MM.1S (cell line): Measurements from ENCODE around the gene RPE65.

Experiments
- CTCF ChIP-seq: fragments of 300-600 bp; sonication (generic); IDR thresholded peaks from 2 replicates; pipeline ENCODE4 v1.5.1; 2016; ENCODE audit warnings: antibody characterized with exemption, low read length, mixed read lengths
- EZH2 ChIP-seq: fragments of 300-600 bp; sonication (generic); optimal IDR thresholded peaks from 2 replicates; pipeline ENCODE3; 2017; ENCODE audit warnings: low read depth, mild to moderate bottlenecking, antibody characterized with exemption, low read length, mixed read lengths
- EZH2phosphoT487 ChIP-seq: fragments of 300-600 bp; sonication (generic); IDR thresholded peaks from 2 replicates; pipeline ENCODE4 v1.6.1; 2018; ENCODE audit warnings: antibody characterized with exemption, low read length

GRCh38 chr1:68442006-68442405, 7.7 kb downstream of the RPE65 start:
- TF ChIP-seq CTCF (no peak), EZH2phosphoT487 (no peak), EZH2 (no peak)
